ENCODE data around the gene GRIFIN. TPM values are rescaled to one million over a fixed set of nuclear protein-coding genes. Genes with fewer than 3 reads are reported as not detected.

Gene GRIFIN
- total RNA-seq, 1 donor from 2014 or later = not detected

- DNase-seq (ENCODE audit: low spot score) = no peak
- H3K27me3 Mint-ChIP-seq (ENCODE audit: low read depth) = no peaks in the 10 kb centered on the region
- no peak for TF ChIP-seq CTCF (IDR thresholded peaks at IDR 0.05)
- peaks cover 7% of the 10 kb centered on the region for H3K9me3 Mint-ChIP-seq (ENCODE audit: low read depth)
- peaks cover 34% of the 10 kb centered on the region for H3K4me1 Mint-ChIP-seq (ENCODE audit: low read depth)
- H3K27ac Mint-ChIP-seq (ENCODE audit: unreplicated experiment) = no peak overlapping the region
- H3K4me3 Mint-ChIP-seq (ENCODE audit: unreplicated experiment) = no peak overlapping the region
- no peaks in the 10 kb centered on the region for H3K36me3 Mint-ChIP-seq (ENCODE audit: low read depth)
Measured at GRCh38 chr7:2492038-2492437, 15.8 kb upstream of the GRIFIN start.

- DNase-seq (ENCODE audit: low spot score) = no peak
- TF ChIP-seq CTCF (IDR thresholded peaks at IDR 0.05) = no peak
- H3K4me3 Mint-ChIP-seq (ENCODE audit: unreplicated experiment) = no peak overlapping the region
- H3K9me3 Mint-ChIP-seq (ENCODE audit: low read depth) = peaks cover 7% of the 10 kb centered on the region
- no peaks in the 10 kb centered on the region for H3K36me3 Mint-ChIP-seq (ENCODE audit: low read depth)
- H3K27me3 Mint-ChIP-seq (ENCODE audit: low read depth) = no peaks in the 10 kb centered on the region
- no peak overlapping the region for H3K27ac Mint-ChIP-seq (ENCODE audit: unreplicated experiment)
- peaks cover 36% of the 10 kb centered on the region for H3K4me1 Mint-ChIP-seq (ENCODE audit: low read depth)
Measured at GRCh38 chr7:2490181-2490651, 14.0 kb upstream of the GRIFIN start.

- Mint-ChIP-seq H3K4me3 (ENCODE audit: unreplicated experiment) (no peak overlapping the region), H3K9me3 (ENCODE audit: low read depth) (peaks cover 7% of the 10 kb centered on the region), H3K36me3 (ENCODE audit: low read depth) (no peaks in the 10 kb centered on the region), H3K27ac (ENCODE audit: unreplicated experiment) (peak overlapping the region; percentile 81), H3K4me1 (ENCODE audit: low read depth) (peaks cover 36% of the 10 kb centered on the region), H3K27me3 (ENCODE audit: low read depth) (no peaks in the 10 kb centered on the region)
- TF ChIP-seq CTCF (IDR thresholded peaks at IDR 0.05) = no peak
- no peak for DNase-seq (ENCODE audit: low spot score)
Measured at GRCh38 chr7:2488681-2489080, 12.5 kb upstream of the GRIFIN start.

- no peak for DNase-seq (ENCODE audit: low spot score)
- Mint-ChIP-seq H3K4me1 (ENCODE audit: low read depth) (peaks cover 32% of the 10 kb centered on the region), H3K9me3 (ENCODE audit: low read depth) (peaks cover 7% of the 10 kb centered on the region), H3K4me3 (ENCODE audit: unreplicated experiment) (no peak overlapping the region), H3K27me3 (ENCODE audit: low read depth) (no peaks in the 10 kb centered on the region), H3K36me3 (ENCODE audit: low read depth) (no peaks in the 10 kb centered on the region), H3K27ac (ENCODE audit: unreplicated experiment) (peak overlapping the region; percentile 81)
- no peak for TF ChIP-seq CTCF (IDR thresholded peaks at IDR 0.05)
Measured at GRCh38 chr7:2488272-2488645, 12.1 kb upstream of the GRIFIN start.

- Mint-ChIP-seq H3K4me3 (ENCODE audit: unreplicated experiment) (no peak overlapping the region), H3K9me3 (ENCODE audit: low read depth) (peaks cover 7% of the 10 kb centered on the region), H3K27me3 (ENCODE audit: low read depth) (no peaks in the 10 kb centered on the region), H3K27ac (ENCODE audit: unreplicated experiment) (peak overlapping the region; percentile 81), H3K36me3 (ENCODE audit: low read depth) (no peaks in the 10 kb centered on the region), H3K4me1 (ENCODE audit: low read depth) (peaks cover 26% of the 10 kb centered on the region)
- no peak for TF ChIP-seq CTCF (IDR thresholded peaks at IDR 0.05)
- no peak for DNase-seq (ENCODE audit: low spot score)
Measured at GRCh38 chr7:2487586-2488271, 11.5 kb upstream of the GRIFIN start.
